ENCODE data around the gene EDNRA. TPM values are rescaled to one million over a fixed set of nuclear protein-coding genes. Genes with fewer than 3 reads are reported as not detected.

The EDNRA gene
- total and polyA plus RNA-seq, 2 of the 8 experiments (the other 6 are each of a cell fraction or from before 2014, with no cell fraction given) = 1.7 to 3.3 TPM

GRCh38 chr4:147480891-147481576 lies at the start of gene EDNRA (continued):
- TF ChIP-seq POLR2AphosphoS5 (IDR thresholded peaks at IDR 0.05; ENCODE audit: low read depth, low read length) (no peak), SIRT6 (IDR thresholded peaks at IDR 0.05; ENCODE audit: low read length) (no peak), USF2 (IDR thresholded peaks at IDR 0.05; ENCODE audit: low read length) (no peak), SP2 (IDR thresholded peaks at IDR 0.05; ENCODE audit: low read length) (no peak), TBP (IDR thresholded peaks at IDR 0.05; ENCODE audit: low read depth, low read length) (no peak; the same call in 1 of the 2 replicates), ATF3 (IDR thresholded peaks at IDR 0.05; ENCODE audit: insufficient read depth, low read depth, low read length) (no peak), KDM4A (IDR thresholded peaks at IDR 0.05; ENCODE audit: low read depth, low read length, severe bottlenecking) (peak; percentile 96), CHD2 (IDR thresholded peaks at IDR 0.05; ENCODE audit: low read length) (no peak), RXRA (IDR thresholded peaks at IDR 0.05; ENCODE audit: insufficient read depth, low read depth, low read length) (no peak), GTF2F1 (IDR thresholded peaks at IDR 0.05; ENCODE audit: borderline replicate concordance, low read depth, low read length) (no peak), EGR1 (IDR thresholded peaks at IDR 0.05; ENCODE audit: borderline replicate concordance, low read depth, low read length) (no peak), PHF8 (conservative IDR thresholded peaks at IDR 0.05; ENCODE audit: low read depth, low read length) (peak; percentile 30; the same call in 1 of the 2 replicates), POU5F1 (IDR thresholded peaks at IDR 0.05; ENCODE audit: low read depth, low read length) (no peak), MAFK (IDR thresholded peaks at IDR 0.05; ENCODE audit: low read depth, low read length) (no peak), CEBPB (IDR thresholded peaks at IDR 0.05; ENCODE audit: low read depth, low read length) (no peak), E2F6 (IDR thresholded peaks at IDR 0.05) (no peak), ZNF274 (IDR thresholded peaks at IDR 0.05; ENCODE audit: borderline replicate concordance, extremely low read depth, low read length) (no peak), NRF1 (IDR thresholded peaks at IDR 0.05; ENCODE audit: low read depth, low read length) (no peak), SP4 (IDR thresholded peaks at IDR 0.05; ENCODE audit: low read length) (no peak), CREB1 (IDR thresholded peaks at IDR 0.05) (no peak), SAP30 (IDR thresholded peaks at IDR 0.05; ENCODE audit: insufficient read depth, insufficient replicate concordance, low read length) (no peak), BACH1 (IDR thresholded peaks at IDR 0.05; ENCODE audit: low read length) (no peak), JUND (IDR thresholded peaks at IDR 0.05; ENCODE audit: low read length) (no peak), BCL11A (IDR thresholded peaks at IDR 0.05; ENCODE audit: low read depth in 2 of 2, low read length in 2 of 2) (no peak), SP1 (IDR thresholded peaks at IDR 0.05; ENCODE audit: low read depth, low read length) (no peak)

Data from H1 (cell line).